Panc1 (cell line): ENCODE measurements around the gene HGFAC.

ENCODE experiments used
- CTCF ChIP-seq: fragments of 450-650 bp; IDR thresholded peaks from 2 replicates; pipeline ENCODE4 v1.5.1; 2017; ENCODE audit warnings: mild to moderate bottlenecking
- POLR2AphosphoS5 ChIP-seq: IDR thresholded peaks from 2 replicates; pipeline ENCODE4 v1.6.1; 2012; ENCODE audit warnings: mild to moderate bottlenecking, low read depth, low read length, moderate library complexity
- REST ChIP-seq, 2 experiments: IDR thresholded peaks; 2 replicates each; pipeline ENCODE4 v1.6.1; 2011 to 2012; ENCODE audit warnings: low read depth in 2 of 2, control low read depth in 1 of 2, low read length in 1 of 2, mild to moderate bottlenecking in 1 of 2, moderate library complexity in 1 of 2; ENCODE audit not compliant: insufficient read depth in 1 of 2
- SIN3A ChIP-seq: IDR thresholded peaks from 2 replicates; pipeline ENCODE4 v1.6.1; 2012; ENCODE audit warnings: low read depth, mild to moderate bottlenecking, low read length, moderate library complexity, borderline replicate concordance; ENCODE audit not compliant: insufficient read depth
- TCF7L2 ChIP-seq: IDR thresholded peaks from 2 replicates; pipeline ENCODE4 v1.6.1; 2011; ENCODE audit warnings: mild to moderate bottlenecking, low read depth, low read length, inconsistent platforms

GRCh38 chr4:3447431-3448395 lies 5.9 kb downstream of the HGFAC start:
- no peak for TF ChIP-seq SIN3A
- no peak for TF ChIP-seq REST (IDR thresholded peaks at IDR 0.05; ENCODE audit: insufficient read depth in 1 of 2, low read depth in 2 of 2, low read length in 1 of 2)
- TF ChIP-seq POLR2AphosphoS5, result no peak
- TF ChIP-seq CTCF, result no peak
- TF ChIP-seq TCF7L2, result no peak
